H1 (cell line): Measurements from ENCODE around the gene KRTAP15-1. TPM values are rescaled to one million over a fixed set of nuclear protein-coding genes. Genes with fewer than 3 reads are reported as not detected.

ENCODE experiments used
- POLR2AphosphoS5 ChIP-seq: IDR thresholded peaks from 2 replicates; pipeline ENCODE4 v1.6.1; 2011; ENCODE audit warnings: low read depth, low read length
- polyA plus RNA-seq, 7 experiments: library from polyadenylated mRNA; depleted of rRNA in 3 of 7; stranded (reverse) in 5 of 7; unstranded in 2 of 7; fragments of >200 nt in 5 of 7; fragments of 200-250 nt in 2 of 7; gene quantifications; 1 replicate in 5 of 7; 2 replicates in 1 of 7; 4 replicates in 1 of 7; pipeline versions ENCODE4 v1.2.1 to v1.2.3, GENCODE V29; 2011 to 2013; ENCODE audit warnings: missing spikeins in 2 of 7, mixed read lengths in 2 of 7
- total RNA-seq: library from RNA; stranded (reverse); fragmentation: NEBNext Ultra II Directional; extraction: Animal tissue kit (Norgen Biotek cat#: 25700); gene quantifications from 2 replicates; pipeline ENCODE4 v1.2.1, GENCODE V29; 2021
- TF ChIP-seq, protein P1 (sequence below): fragments of 300-600 bp; sonication (generic); IDR thresholded peaks from 2 replicates; pipeline ENCODE4 v1.7.1; 2012; ENCODE audit warnings: low read length, moderate library complexity, mild to moderate bottlenecking, inconsistent platforms; ENCODE audit not compliant: insufficient replicate concordance

KRTAP15-1 gene
- total and polyA plus RNA-seq, 2 of the 8 experiments (the other 6 are each of a cell fraction or from before 2014, with no cell fraction given) = not detected

DNA sequence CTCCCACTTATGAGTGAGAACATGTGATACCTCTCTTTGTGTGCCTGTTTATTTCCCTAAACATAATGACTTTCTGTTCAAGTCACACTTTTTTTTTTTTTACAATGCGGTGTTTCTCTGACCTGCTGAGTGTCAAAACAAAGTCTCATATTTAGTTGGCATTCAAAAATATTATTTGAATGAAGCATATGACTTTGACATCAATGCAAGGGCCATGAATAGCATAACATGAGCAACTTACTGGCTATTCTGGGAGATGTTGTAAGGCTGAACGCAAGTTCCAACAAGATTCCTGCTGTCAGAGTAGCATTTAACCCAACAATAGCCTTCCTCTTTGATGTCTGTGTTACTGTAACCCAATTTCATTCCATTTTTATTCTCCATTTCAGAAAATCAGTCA, 42.1 kb downstream of the KRTAP15-1 start (continued):
- TF ChIP-seq, protein P1, sequence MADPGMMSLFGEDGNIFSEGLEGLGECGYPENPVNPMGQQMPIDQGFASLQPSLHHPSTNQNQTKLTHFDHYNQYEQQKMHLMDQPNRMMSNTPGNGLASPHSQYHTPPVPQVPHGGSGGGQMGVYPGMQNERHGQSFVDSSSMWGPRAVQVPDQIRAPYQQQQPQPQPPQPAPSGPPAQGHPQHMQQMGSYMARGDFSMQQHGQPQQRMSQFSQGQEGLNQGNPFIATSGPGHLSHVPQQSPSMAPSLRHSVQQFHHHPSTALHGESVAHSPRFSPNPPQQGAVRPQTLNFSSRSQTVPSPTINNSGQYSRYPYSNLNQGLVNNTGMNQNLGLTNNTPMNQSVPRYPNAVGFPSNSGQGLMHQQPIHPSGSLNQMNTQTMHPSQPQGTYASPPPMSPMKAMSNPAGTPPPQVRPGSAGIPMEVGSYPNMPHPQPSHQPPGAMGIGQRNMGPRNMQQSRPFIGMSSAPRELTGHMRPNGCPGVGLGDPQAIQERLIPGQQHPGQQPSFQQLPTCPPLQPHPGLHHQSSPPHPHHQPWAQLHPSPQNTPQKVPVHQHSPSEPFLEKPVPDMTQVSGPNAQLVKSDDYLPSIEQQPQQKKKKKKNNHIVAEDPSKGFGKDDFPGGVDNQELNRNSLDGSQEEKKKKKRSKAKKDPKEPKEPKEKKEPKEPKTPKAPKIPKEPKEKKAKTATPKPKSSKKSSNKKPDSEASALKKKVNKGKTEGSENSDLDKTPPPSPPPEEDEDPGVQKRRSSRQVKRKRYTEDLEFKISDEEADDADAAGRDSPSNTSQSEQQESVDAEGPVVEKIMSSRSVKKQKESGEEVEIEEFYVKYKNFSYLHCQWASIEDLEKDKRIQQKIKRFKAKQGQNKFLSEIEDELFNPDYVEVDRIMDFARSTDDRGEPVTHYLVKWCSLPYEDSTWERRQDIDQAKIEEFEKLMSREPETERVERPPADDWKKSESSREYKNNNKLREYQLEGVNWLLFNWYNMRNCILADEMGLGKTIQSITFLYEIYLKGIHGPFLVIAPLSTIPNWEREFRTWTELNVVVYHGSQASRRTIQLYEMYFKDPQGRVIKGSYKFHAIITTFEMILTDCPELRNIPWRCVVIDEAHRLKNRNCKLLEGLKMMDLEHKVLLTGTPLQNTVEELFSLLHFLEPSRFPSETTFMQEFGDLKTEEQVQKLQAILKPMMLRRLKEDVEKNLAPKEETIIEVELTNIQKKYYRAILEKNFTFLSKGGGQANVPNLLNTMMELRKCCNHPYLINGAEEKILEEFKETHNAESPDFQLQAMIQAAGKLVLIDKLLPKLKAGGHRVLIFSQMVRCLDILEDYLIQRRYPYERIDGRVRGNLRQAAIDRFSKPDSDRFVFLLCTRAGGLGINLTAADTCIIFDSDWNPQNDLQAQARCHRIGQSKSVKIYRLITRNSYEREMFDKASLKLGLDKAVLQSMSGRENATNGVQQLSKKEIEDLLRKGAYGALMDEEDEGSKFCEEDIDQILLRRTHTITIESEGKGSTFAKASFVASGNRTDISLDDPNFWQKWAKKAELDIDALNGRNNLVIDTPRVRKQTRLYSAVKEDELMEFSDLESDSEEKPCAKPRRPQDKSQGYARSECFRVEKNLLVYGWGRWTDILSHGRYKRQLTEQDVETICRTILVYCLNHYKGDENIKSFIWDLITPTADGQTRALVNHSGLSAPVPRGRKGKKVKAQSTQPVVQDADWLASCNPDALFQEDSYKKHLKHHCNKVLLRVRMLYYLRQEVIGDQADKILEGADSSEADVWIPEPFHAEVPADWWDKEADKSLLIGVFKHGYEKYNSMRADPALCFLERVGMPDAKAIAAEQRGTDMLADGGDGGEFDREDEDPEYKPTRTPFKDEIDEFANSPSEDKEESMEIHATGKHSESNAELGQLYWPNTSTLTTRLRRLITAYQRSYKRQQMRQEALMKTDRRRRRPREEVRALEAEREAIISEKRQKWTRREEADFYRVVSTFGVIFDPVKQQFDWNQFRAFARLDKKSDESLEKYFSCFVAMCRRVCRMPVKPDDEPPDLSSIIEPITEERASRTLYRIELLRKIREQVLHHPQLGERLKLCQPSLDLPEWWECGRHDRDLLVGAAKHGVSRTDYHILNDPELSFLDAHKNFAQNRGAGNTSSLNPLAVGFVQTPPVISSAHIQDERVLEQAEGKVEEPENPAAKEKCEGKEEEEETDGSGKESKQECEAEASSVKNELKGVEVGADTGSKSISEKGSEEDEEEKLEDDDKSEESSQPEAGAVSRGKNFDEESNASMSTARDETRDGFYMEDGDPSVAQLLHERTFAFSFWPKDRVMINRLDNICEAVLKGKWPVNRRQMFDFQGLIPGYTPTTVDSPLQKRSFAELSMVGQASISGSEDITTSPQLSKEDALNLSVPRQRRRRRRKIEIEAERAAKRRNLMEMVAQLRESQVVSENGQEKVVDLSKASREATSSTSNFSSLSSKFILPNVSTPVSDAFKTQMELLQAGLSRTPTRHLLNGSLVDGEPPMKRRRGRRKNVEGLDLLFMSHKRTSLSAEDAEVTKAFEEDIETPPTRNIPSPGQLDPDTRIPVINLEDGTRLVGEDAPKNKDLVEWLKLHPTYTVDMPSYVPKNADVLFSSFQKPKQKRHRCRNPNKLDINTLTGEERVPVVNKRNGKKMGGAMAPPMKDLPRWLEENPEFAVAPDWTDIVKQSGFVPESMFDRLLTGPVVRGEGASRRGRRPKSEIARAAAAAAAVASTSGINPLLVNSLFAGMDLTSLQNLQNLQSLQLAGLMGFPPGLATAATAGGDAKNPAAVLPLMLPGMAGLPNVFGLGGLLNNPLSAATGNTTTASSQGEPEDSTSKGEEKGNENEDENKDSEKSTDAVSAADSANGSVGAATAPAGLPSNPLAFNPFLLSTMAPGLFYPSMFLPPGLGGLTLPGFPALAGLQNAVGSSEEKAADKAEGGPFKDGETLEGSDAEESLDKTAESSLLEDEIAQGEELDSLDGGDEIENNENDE = no peak
- no peak for TF ChIP-seq POLR2AphosphoS5
- TF ChIP-seq, all 59 proteins: peak for 0
